NCI-H82 treated with DMSO at 0.1 percent for 48 hours (cell line): ENCODE data around the gene PPT1.

Source experiments
- DNase-seq: peaks from one replicate; lab custom pipeline; 2025; ENCODE audit not compliant: unreplicated experiment; lab: John Stamatoyannopoulos, UW

The PPT1 gene

GRCh38 chr1:40032240-40032891 is 64.7 kb downstream of the PPT1 start:
- peak; percentile 54 for DNase-seq

GRCh38 chr1:40030528-40031135 is 66.4 kb downstream of the PPT1 start:
- DNase-seq: peak; percentile 25

- DNase-seq: no peak
These were observed 67.4 kb downstream of the PPT1 start for GRCh38 chr1:40029608-40030007.

GRCh38 chr1:40027647-40028046 is 69.4 kb downstream of the PPT1 start:
- DNase-seq: no peak

GRCh38 chr1:40024671-40025070 is 72.4 kb downstream of the PPT1 start:
- DNase-seq: no peak

GRCh38 chr1:40023379-40023944 is 73.6 kb downstream of the PPT1 start:
- no peak for DNase-seq
